Neural progenitor cell (in vitro differentiated cells): ENCODE data around the gene PSD4.

Experiments used
- EZH2 ChIP-seq: fragments of 200-600 bp; sonication (generic); IDR thresholded peaks from 2 replicates; pipeline ENCODE4 v1.6.1; 2017; ENCODE audit warnings: antibody characterized with exemption, mild to moderate bottlenecking, moderate library complexity
- EZH2phosphoT487 ChIP-seq: fragments of 200-600 bp; sonication (generic); IDR thresholded peaks from 2 replicates; pipeline ENCODE4 v1.6.1; 2017; ENCODE audit warnings: antibody characterized with exemption
- TF ChIP-seq, protein P1 (sequence below): fragments of 200-600 bp; sonication (generic); IDR thresholded peaks from 2 replicates; pipeline ENCODE4 v1.5.1; 2017; ENCODE audit warnings: antibody characterized with exemption, mild to moderate bottlenecking

DNA sequence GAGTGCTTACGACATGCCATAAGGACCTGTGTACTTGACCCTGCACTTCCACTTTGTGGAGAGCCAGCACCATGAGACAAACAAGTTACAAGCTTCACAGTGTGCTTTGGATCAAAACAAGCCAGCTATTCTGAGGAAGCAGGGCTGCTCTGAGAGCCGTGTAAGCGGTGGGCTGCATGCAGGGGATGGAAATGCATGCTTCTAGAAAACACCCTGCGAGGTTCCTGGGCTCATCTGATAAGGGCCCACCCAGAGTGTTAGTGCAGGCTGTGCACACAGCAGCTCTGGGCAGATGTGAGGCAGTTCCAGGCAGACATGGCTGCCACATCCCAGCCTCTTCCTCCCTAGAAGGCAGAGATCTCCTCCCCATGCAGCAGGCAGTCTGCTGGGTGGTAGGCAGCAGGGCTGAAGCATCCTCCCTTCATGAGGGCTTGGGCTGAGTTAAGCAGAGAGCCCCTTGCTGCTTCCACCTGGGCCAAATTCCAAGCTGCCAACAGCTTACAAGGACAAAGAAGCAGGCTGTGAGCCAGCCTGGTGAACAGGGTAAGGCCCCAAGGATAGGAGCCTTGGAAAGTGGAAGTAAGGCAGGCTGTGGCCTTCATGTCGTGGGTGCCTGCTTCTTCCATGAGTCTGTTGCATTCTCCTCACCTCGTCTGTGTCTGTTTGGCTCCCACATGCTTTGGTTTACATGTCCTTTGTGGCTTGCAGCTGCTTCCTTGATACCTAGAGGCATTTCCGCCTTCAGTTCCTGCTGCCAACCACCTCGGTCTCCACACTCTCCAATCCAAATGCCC is 7.7 kb downstream of the PSD4 start:
- TF ChIP-seq, protein P1, sequence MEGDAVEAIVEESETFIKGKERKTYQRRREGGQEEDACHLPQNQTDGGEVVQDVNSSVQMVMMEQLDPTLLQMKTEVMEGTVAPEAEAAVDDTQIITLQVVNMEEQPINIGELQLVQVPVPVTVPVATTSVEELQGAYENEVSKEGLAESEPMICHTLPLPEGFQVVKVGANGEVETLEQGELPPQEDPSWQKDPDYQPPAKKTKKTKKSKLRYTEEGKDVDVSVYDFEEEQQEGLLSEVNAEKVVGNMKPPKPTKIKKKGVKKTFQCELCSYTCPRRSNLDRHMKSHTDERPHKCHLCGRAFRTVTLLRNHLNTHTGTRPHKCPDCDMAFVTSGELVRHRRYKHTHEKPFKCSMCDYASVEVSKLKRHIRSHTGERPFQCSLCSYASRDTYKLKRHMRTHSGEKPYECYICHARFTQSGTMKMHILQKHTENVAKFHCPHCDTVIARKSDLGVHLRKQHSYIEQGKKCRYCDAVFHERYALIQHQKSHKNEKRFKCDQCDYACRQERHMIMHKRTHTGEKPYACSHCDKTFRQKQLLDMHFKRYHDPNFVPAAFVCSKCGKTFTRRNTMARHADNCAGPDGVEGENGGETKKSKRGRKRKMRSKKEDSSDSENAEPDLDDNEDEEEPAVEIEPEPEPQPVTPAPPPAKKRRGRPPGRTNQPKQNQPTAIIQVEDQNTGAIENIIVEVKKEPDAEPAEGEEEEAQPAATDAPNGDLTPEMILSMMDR: no peak
- no peak for TF ChIP-seq EZH2phosphoT487
- TF ChIP-seq EZH2: no peak
